SU-DHL-6 (cell line): ENCODE results near the gene USP24.

Experiments
- H2AFZ ChIP-seq: fragments of 200-600 bp; sonication (generic); 2 replicates; pipeline ENCODE4 v1.6.1; 2014; ENCODE audit warnings: low read depth, mild to moderate bottlenecking, moderate library complexity, mixed read lengths, antibody characterized with exemption, low read length; ENCODE audit not compliant: severe bottlenecking
- H3F3A ChIP-seq: fragments of 200-600 bp; shearing (Covaris generic); 2 replicates; pipeline ENCODE4 v1.6.0; 2016; ENCODE audit warnings: antibody characterized with exemption, mild to moderate bottlenecking; ENCODE audit not compliant: insufficient read depth
- H3K27ac ChIP-seq: fragments of 200-600 bp; sonication (generic); 2 replicates; pipeline ENCODE4 v1.5.1; 2016; ENCODE audit warnings: low read depth, mild to moderate bottlenecking, low read length, moderate library complexity, mixed read lengths
- H3K27me3 ChIP-seq: fragments of 200-600 bp; sonication (generic), shearing (Covaris generic); 2 replicates; pipeline ENCODE4 v1.6.0; 2014; ENCODE audit warnings: mild to moderate bottlenecking, low read length
- H3K36me3 ChIP-seq: fragments of 200-600 bp; sonication (generic); 2 replicates; pipeline ENCODE4 v1.6.1; 2014; ENCODE audit warnings: mild to moderate bottlenecking, low read length, mixed read lengths
- H3K4me2 ChIP-seq: fragments of 300-600, 200-600 bp; shearing (Covaris generic), sonication (generic); 2 replicates; pipeline ENCODE4 v1.6.0; 2014; ENCODE audit warnings: low read length, low read depth, mild to moderate bottlenecking; ENCODE audit not compliant: poor library complexity, severe bottlenecking
- H3K4me3 ChIP-seq: fragments of 200-600 bp; sonication (generic); 2 replicates; pipeline ENCODE4 v1.5.1; 2014; ENCODE audit warnings: antibody characterized with exemption, low read length, mild to moderate bottlenecking, mixed read lengths; ENCODE audit not compliant: insufficient read depth, poor library complexity, severe bottlenecking
- H3K79me2 ChIP-seq: fragments of 200-600 bp; sonication (generic); 2 replicates; pipeline ENCODE4 v1.6.1; 2014; ENCODE audit warnings: mild to moderate bottlenecking, low read length, moderate library complexity; ENCODE audit not compliant: insufficient read depth
- H3K9ac ChIP-seq: fragments of 200-600 bp; sonication (generic); 2 replicates; pipeline ENCODE4 v1.7.0; 2014; ENCODE audit warnings: mild to moderate bottlenecking, low read length
- H3K9me2 ChIP-seq: fragments of 200-600 bp; sonication (generic); replicated peaks from 2 replicates; pipeline ENCODE4 v1.6.1; 2014; ENCODE audit warnings: low read length; ENCODE audit not compliant: insufficient read depth
- H3K9me3 ChIP-seq: fragments of 200-600 bp; sonication (generic); 2 replicates; pipeline ENCODE4 v1.6.1; 2014; ENCODE audit warnings: low read length, mixed read lengths; ENCODE audit not compliant: insufficient read depth
- H4K20me1 ChIP-seq: fragments of 200-600 bp; sonication (generic); 2 replicates; pipeline ENCODE4 v1.6.1; 2014; ENCODE audit warnings: low read depth, mild to moderate bottlenecking, antibody characterized with exemption, low read length, moderate library complexity, mixed read lengths
- EZH2phosphoT487 ChIP-seq: fragments of 200-600 bp; sonication (generic), shearing (Covaris generic); conservative IDR thresholded peaks from 2 replicates; pipeline ENCODE4 v1.6.1; 2018; ENCODE audit warnings: mild to moderate bottlenecking, antibody characterized with exemption, low read length, moderate library complexity, mixed read lengths
- TF ChIP-seq, protein P1 (sequence below): fragments of 200-600 bp; sonication (generic); IDR thresholded peaks from one replicate; pipeline ENCODE4 v1.5.1; 2017; ENCODE audit warnings: antibody characterized with exemption, mild to moderate bottlenecking, low read length, moderate library complexity; ENCODE audit not compliant: insufficient read depth, poor library complexity, severe bottlenecking

Gene USP24

DNA sequence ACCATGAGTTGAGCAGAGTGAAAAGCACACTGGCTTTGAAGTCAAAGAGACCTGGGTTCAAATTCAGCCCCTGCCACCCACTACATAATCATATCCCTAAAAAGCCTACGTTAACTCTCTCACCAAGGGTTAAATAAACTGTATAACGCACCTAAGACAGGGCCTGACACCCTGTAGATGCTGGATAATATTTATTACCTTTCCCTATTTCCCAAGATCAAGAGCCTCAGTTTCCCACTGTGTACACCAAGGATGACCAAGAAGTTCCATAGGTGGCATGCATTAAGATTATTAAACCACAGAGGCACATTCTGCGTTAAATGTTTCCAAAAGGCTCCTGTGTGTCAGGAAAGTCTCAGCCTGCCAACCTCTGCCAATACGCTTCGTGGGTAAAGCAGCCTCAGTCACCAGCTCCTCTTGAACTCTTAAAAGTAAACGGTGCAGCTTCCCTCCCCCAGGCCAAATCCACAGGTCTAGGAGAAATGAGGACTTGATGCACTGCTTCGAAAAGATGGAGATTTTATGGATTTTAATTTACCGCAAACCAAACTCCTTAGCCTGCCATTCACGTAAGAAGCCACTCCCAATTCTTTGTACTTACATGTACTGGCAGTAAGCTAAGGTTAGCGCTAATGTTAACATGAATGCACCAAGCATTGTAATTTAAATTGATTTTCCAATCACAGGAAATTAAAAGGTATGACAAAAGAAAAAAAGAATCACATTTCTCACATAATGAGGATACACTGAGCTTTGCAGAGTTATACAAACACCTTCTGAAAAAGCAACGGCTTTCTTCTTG lies 2.6 kb downstream of the USP24 start:
- no peaks in the 10 kb centered on the region for H3K9me3 ChIP-seq
- no peaks in the 10 kb centered on the region for H3K27me3 ChIP-seq
- peak overlapping the region; percentile 7 for H3K4me3 ChIP-seq
- TF ChIP-seq EZH2phosphoT487 = no peak
- TF ChIP-seq, protein P1, sequence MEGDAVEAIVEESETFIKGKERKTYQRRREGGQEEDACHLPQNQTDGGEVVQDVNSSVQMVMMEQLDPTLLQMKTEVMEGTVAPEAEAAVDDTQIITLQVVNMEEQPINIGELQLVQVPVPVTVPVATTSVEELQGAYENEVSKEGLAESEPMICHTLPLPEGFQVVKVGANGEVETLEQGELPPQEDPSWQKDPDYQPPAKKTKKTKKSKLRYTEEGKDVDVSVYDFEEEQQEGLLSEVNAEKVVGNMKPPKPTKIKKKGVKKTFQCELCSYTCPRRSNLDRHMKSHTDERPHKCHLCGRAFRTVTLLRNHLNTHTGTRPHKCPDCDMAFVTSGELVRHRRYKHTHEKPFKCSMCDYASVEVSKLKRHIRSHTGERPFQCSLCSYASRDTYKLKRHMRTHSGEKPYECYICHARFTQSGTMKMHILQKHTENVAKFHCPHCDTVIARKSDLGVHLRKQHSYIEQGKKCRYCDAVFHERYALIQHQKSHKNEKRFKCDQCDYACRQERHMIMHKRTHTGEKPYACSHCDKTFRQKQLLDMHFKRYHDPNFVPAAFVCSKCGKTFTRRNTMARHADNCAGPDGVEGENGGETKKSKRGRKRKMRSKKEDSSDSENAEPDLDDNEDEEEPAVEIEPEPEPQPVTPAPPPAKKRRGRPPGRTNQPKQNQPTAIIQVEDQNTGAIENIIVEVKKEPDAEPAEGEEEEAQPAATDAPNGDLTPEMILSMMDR = no peak
- no peaks in the 10 kb centered on the region for H4K20me1 ChIP-seq
- peaks cover 15% of the 10 kb centered on the region for H3F3A ChIP-seq
- no peak overlapping the region for H3K9ac ChIP-seq
- peaks cover 40% of the 10 kb centered on the region for H3K79me2 ChIP-seq
- peak overlapping the region; percentile 78 for H3K4me2 ChIP-seq
- H3K9me2 ChIP-seq = no peaks in the 10 kb centered on the region
- H3K27ac ChIP-seq = no peak overlapping the region
- H2AFZ ChIP-seq = no peak overlapping the region
- no peaks in the 10 kb centered on the region for H3K36me3 ChIP-seq

DNA sequence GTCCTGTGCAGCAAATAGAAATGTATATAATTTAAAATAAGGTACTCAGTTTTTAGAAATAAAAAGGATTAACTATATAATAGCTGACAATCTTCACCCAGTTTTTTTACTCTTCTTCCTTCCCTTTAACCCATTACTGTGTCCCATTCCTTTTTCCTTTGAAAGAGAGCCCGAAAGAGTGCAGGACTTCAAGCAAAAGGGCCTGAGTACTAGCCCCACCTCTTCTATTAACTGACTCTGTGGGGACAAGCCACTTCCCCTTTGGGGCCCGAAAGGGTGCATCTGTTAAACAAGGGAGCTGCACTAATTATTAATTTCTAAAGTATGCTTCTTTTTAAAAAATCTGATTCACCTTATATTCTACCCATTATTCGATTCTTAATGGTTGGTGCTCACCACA lies 3.3 kb downstream of the USP24 start:
- Histone ChIP-seq H3K27ac (no peak overlapping the region), H3K9ac (no peak overlapping the region), H3F3A (peaks cover 15% of the 10 kb centered on the region), H3K9me3 (no peaks in the 10 kb centered on the region), H3K4me2 (peak overlapping the region; percentile 78), H3K4me3 (no peak overlapping the region), H4K20me1 (peaks cover 4% of the 10 kb centered on the region; the same call in 1 of the 2 replicates), H3K27me3 (no peaks in the 10 kb centered on the region), H2AFZ (no peak overlapping the region), H3K36me3 (no peaks in the 10 kb centered on the region), H3K79me2 (peaks cover 42% of the 10 kb centered on the region), H3K9me2 (no peaks in the 10 kb centered on the region)
- TF ChIP-seq EZH2phosphoT487 = no peak
- TF ChIP-seq, protein P1 = no peak

DNA sequence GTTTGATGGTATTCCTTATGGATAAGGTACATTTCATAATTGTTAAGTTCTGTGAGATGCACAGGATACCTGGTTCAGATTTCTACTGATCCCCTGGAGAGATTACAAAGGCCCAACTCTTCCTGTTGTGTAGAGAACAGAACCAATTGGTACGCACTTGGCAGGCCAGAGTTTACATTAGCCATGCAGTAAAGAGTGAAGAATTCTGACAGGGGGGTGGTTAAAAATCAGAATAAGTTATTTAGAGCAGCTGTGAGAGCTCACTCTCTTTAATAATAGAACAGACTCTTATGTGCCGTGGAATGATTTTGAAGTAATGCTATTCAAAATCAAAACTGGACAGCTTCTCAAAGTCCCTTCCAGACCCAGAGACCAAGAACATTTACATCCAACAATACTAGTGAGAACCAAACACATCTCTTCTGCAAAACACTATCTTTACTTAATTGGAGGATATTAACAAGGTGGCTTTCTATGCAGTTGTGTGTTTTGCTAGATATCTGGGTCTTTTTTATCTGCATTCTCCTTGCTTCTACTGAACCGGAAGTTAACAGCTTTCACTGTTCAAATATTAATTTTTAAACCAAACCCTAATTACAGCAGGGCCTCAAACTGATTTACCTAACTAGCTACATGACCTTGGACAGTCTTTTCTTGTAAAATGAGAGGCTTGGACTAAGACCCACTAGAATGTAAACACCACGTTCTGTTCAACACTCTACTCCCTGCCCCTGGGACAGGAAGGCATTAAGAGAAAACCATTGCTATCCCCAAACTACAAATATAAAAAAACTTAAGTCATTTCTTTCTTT lies 4.0 kb downstream of the USP24 start:
- no peaks in the 10 kb centered on the region for H3K27me3 ChIP-seq
- no peak overlapping the region for H2AFZ ChIP-seq
- TF ChIP-seq, protein P1 = no peak
- no peak for TF ChIP-seq EZH2phosphoT487
- peak overlapping the region; percentile 78 for H3K4me2 ChIP-seq
- H3K36me3 ChIP-seq = no peaks in the 10 kb centered on the region
- no peaks in the 10 kb centered on the region for H3K9me3 ChIP-seq
- H3K79me2 ChIP-seq = peaks cover 49% of the 10 kb centered on the region
- no peak overlapping the region for H3K27ac ChIP-seq
- peaks cover 15% of the 10 kb centered on the region for H3F3A ChIP-seq
- H3K4me3 ChIP-seq = no peak overlapping the region
- H3K9ac ChIP-seq = no peak overlapping the region
- peaks cover 5% of the 10 kb centered on the region for H4K20me1 ChIP-seq
- no peaks in the 10 kb centered on the region for H3K9me2 ChIP-seq
